Neuronal stem cell (in vitro differentiated cells): ENCODE data around the gene KIAA1755.

Experiments used
- DNase-seq: peaks from one replicate; pipeline ENCODE4 v3.0.0-alpha.2; 2013; ENCODE audit warnings: low spot score
- H2AFZ ChIP-seq: one replicate; pipeline ENCODE4 v1.6.1; 2013; ENCODE audit warnings: mild to moderate bottlenecking, low read length, inconsistent platforms
- H2AK5ac ChIP-seq: 2 replicates; pipeline ENCODE4 v1.6.1; 2013; ENCODE audit warnings: low read depth, mild to moderate bottlenecking, inconsistent platforms, low read length, moderate library complexity, mixed read lengths
- H2BK120ac ChIP-seq: 2 replicates; pipeline ENCODE4 v1.6.1; 2013; ENCODE audit warnings: low read depth, mild to moderate bottlenecking, inconsistent platforms, low read length, moderate library complexity, mixed read lengths
- H2BK12ac ChIP-seq: one replicate; pipeline ENCODE4 v1.6.1; 2013; ENCODE audit warnings: low read length, inconsistent platforms
- H2BK15ac ChIP-seq: 2 replicates; pipeline ENCODE4 v1.6.1; 2013; ENCODE audit warnings: mild to moderate bottlenecking, low read length, inconsistent platforms, mixed read lengths
- H2BK5ac ChIP-seq: one replicate; pipeline ENCODE4 v1.6.1; 2013; ENCODE audit warnings: inconsistent platforms, mild to moderate bottlenecking, low read length, moderate library complexity
- H3K14ac ChIP-seq: one replicate; pipeline ENCODE4 v1.6.1; 2013; ENCODE audit warnings: low read length, inconsistent platforms
- H3K18ac ChIP-seq: 2 replicates; pipeline ENCODE4 v1.6.1; 2013; ENCODE audit warnings: low read length, inconsistent platforms
- H3K23ac ChIP-seq: 2 replicates; pipeline ENCODE4 v1.6.1; 2013; ENCODE audit warnings: low read depth, mild to moderate bottlenecking, mixed read lengths, low read length, inconsistent platforms; ENCODE audit not compliant: poor library complexity
- H3K27ac ChIP-seq: replicated peaks from 3 replicates; pipeline ENCODE4 v1.5.1; 2013; ENCODE audit warnings: low read length, inconsistent platforms
- H3K27me3 ChIP-seq, 3 experiments: 2 replicates each; pipeline ENCODE4 v1.6.1; 2013; ENCODE audit warnings: low read length in 3 of 3, mild to moderate bottlenecking in 2 of 3, inconsistent platforms in 1 of 3, low read depth in 1 of 3, mixed read lengths in 1 of 3, moderate library complexity in 1 of 3; ENCODE audit not compliant: control insufficient read depth in 3 of 3, insufficient read depth in 3 of 3
- H3K36me3 ChIP-seq, 2 donors: replicated peaks in 1 of 2; 2 replicates each; pipeline ENCODE4 v1.6.1; 2013; ENCODE audit warnings: low read length in 2 of 2; ENCODE audit not compliant: control insufficient read depth in 2 of 2, insufficient read depth in 2 of 2
- H3K4ac ChIP-seq: 2 replicates; pipeline ENCODE4 v1.6.1; 2013; ENCODE audit warnings: inconsistent platforms, mild to moderate bottlenecking, low read length, moderate library complexity
- H3K4me1 ChIP-seq, 2 donors: 1 replicate in 1 of 2; 2 replicates in 1 of 2; pipeline ENCODE4 v1.6.1; 2013; ENCODE audit warnings: low read length in 2 of 2, low read depth in 1 of 2; ENCODE audit not compliant: control insufficient read depth in 2 of 2, insufficient read depth in 1 of 2
- H3K4me2 ChIP-seq: one replicate; pipeline ENCODE4 v1.6.1; 2013; ENCODE audit warnings: mild to moderate bottlenecking, low read length, inconsistent platforms; ENCODE audit not compliant: insufficient read depth, poor library complexity, severe bottlenecking
- H3K4me3 ChIP-seq, 2 donors: 2 replicates each; pipeline ENCODE4 v1.5.1; 2013; ENCODE audit warnings: low read length in 2 of 2, mild to moderate bottlenecking in 2 of 2, inconsistent platforms in 1 of 2, moderate library complexity in 1 of 2
- H3K79me1 ChIP-seq: one replicate; pipeline ENCODE4 v1.6.1; 2013; ENCODE audit warnings: low read depth, mild to moderate bottlenecking, inconsistent platforms, low read length, moderate library complexity
- H3K9ac ChIP-seq: one replicate; pipeline ENCODE4 v1.6.1; 2013; ENCODE audit warnings: mild to moderate bottlenecking, low read depth, low read length, inconsistent platforms; ENCODE audit not compliant: poor library complexity
- H3K9me3 ChIP-seq, 2 donors: replicated peaks in 1 of 2; 2 replicates each; pipeline versions ENCODE3 to v1.6.1; 2013; ENCODE audit warnings: low read length in 2 of 2, mild to moderate bottlenecking in 2 of 2, inconsistent platforms in 1 of 2, low read depth in 1 of 2, mixed read lengths in 1 of 2, moderate library complexity in 1 of 2; ENCODE audit not compliant: control insufficient read depth in 2 of 2, insufficient read depth in 1 of 2
- H4K8ac ChIP-seq: one replicate; pipeline ENCODE4 v1.6.1; 2013; ENCODE audit warnings: low read depth, mild to moderate bottlenecking, inconsistent platforms, low read length, moderate library complexity
- H4K91ac ChIP-seq: one replicate; pipeline ENCODE4 v1.6.1; 2013; ENCODE audit warnings: low read length, low read depth, mild to moderate bottlenecking, inconsistent platforms; ENCODE audit not compliant: poor library complexity
- WGBS, 2 donors: extraction: QIAGEN DNeasy Blood & Tissue Kit; methylation state at CpG; one replicate each; pipeline ENCODE4 v1.1.7; 2013; ENCODE audit warnings: missing lambda C conversion rate in 2 of 2, mixed read lengths in 1 of 2; ENCODE audit not compliant: insufficient read length in 2 of 2, insufficient replicate concordance in 1 of 2; ENCODE audit errors: extremely low coverage in 2 of 2; 5-methylcytosine and 5-hydroxymethylcytosine counted together

KIAA1755 gene

GRCh38 chr20:38221119-38221589, 39.4 kb downstream of the KIAA1755 start:
- Histone ChIP-seq H2AFZ (peak overlapping the region; percentile 78), H3K14ac (no peak overlapping the region), H2BK5ac (no peak overlapping the region), H2BK120ac (no peak overlapping the region), H3K4me2 (no peak overlapping the region), H3K27ac (no peak overlapping the region), H3K36me3 (no peaks in the 10 kb centered on the region), H3K27me3 (peaks cover 0 to 17% (median 0%) of the 10 kb centered on the region in 3 experiments), H3K79me1 (no peaks in the 10 kb centered on the region), H3K4me3 (no peak overlapping the region), H3K4me1 (peaks cover 2 to 8% of the 10 kb centered on the region in 2 donors), H3K18ac (no peak overlapping the region), H3K9ac (no peak overlapping the region), H3K4ac (no peak overlapping the region), H3K9me3 (no peaks in the 10 kb centered on the region), H2AK5ac (no peak overlapping the region), H4K91ac (no peak overlapping the region), H2BK12ac (no peak overlapping the region), H2BK15ac (no peak overlapping the region), H4K8ac (no peak overlapping the region), H3K23ac (no peak overlapping the region)
- DNase-seq = peak; percentile 80
- WGBS, 2 donors = no CpG with 5 or more reads among the region's 11 CpGs

- H2BK120ac ChIP-seq = no peak overlapping the region
- no peak overlapping the region for H3K18ac ChIP-seq
- H3K27ac ChIP-seq = no peak overlapping the region
- H3K9ac ChIP-seq = no peak overlapping the region
- H4K8ac ChIP-seq = no peak overlapping the region
- H4K91ac ChIP-seq = no peak overlapping the region
- H3K14ac ChIP-seq = no peak overlapping the region
- H3K4ac ChIP-seq = no peak overlapping the region
- peak overlapping the region; percentile 78 for H2AFZ ChIP-seq
- peaks cover 2 to 8% of the 10 kb centered on the region in 2 donors for H3K4me1 ChIP-seq
- H3K27me3 ChIP-seq = peaks cover 0 to 17% (median 0%) of the 10 kb centered on the region in 3 experiments
- H3K4me2 ChIP-seq = no peak overlapping the region
- no CpG with 5 or more reads among the region's 11 CpGs for WGBS, 2 donors
- H2AK5ac ChIP-seq = no peak overlapping the region
- H3K79me1 ChIP-seq = no peaks in the 10 kb centered on the region
- no peak overlapping the region for H2BK5ac ChIP-seq
- H3K36me3 ChIP-seq = no peaks in the 10 kb centered on the region
- no peak overlapping the region for H3K23ac ChIP-seq
- H3K4me3 ChIP-seq = peak overlapping the region in 1 of 2 donors; percentile 19
- no peak overlapping the region for H2BK12ac ChIP-seq
- H3K9me3 ChIP-seq = no peaks in the 10 kb centered on the region
- no peak for DNase-seq
- H2BK15ac ChIP-seq = no peak overlapping the region
These were observed 39.9 kb downstream of the KIAA1755 start for GRCh38 chr20:38220587-38221118.

- no peaks in the 10 kb centered on the region for H3K36me3 ChIP-seq
- peak overlapping the region; percentile 5 for H2BK12ac ChIP-seq
- H3K27me3 ChIP-seq = peaks cover 0 to 17% (median 0%) of the 10 kb centered on the region in 3 experiments
- WGBS, 2 donors = no CpG with 5 or more reads among the region's 19 CpGs
- H3K9ac ChIP-seq = no peak overlapping the region
- no peak overlapping the region for H3K4ac ChIP-seq
- no peak overlapping the region for H4K8ac ChIP-seq
- H3K79me1 ChIP-seq = no peaks in the 10 kb centered on the region
- no peak overlapping the region for H4K91ac ChIP-seq
- H3K4me3 ChIP-seq = no peak overlapping the region
- H2BK120ac ChIP-seq = no peak overlapping the region
- peaks cover 2 to 8% of the 10 kb centered on the region in 2 donors for H3K4me1 ChIP-seq
- no peak overlapping the region for H3K23ac ChIP-seq
- no peak overlapping the region for H2AFZ ChIP-seq
- no peak overlapping the region for H3K18ac ChIP-seq
- H3K9me3 ChIP-seq = no peaks in the 10 kb centered on the region
- no peak overlapping the region for H3K4me2 ChIP-seq
- no peak overlapping the region for H2BK15ac ChIP-seq
- H2AK5ac ChIP-seq = peak overlapping the region; percentile 9
- no peak overlapping the region for H2BK5ac ChIP-seq
- no peak overlapping the region for H3K14ac ChIP-seq
- no peak for DNase-seq
- H3K27ac ChIP-seq = no peak overlapping the region
These were observed 41.3 kb downstream of the KIAA1755 start for GRCh38 chr20:38219006-38219950.

- Histone ChIP-seq H2BK12ac (no peak overlapping the region), H3K9ac (no peak overlapping the region), H3K27me3 (peaks cover 0 to 17% (median 0%) of the 10 kb centered on the region in 3 experiments), H3K4me2 (no peak overlapping the region), H3K79me1 (no peaks in the 10 kb centered on the region), H3K18ac (peak overlapping the region; percentile 73), H3K9me3 (no peaks in the 10 kb centered on the region), H4K91ac (no peak overlapping the region), H2AK5ac (peak overlapping the region; percentile 53), H3K23ac (peak overlapping the region; percentile 18), H3K4ac (no peak overlapping the region), H3K4me1 (peaks cover 2 to 8% of the 10 kb centered on the region in 2 donors), H3K27ac (no peak overlapping the region), H3K36me3 (no peaks in the 10 kb centered on the region), H2BK120ac (no peak overlapping the region), H2BK5ac (no peak overlapping the region), H4K8ac (no peak overlapping the region), H3K14ac (no peak overlapping the region), H2BK15ac (no peak overlapping the region), H3K4me3 (no peak overlapping the region), H2AFZ (no peak overlapping the region)
- no CpG with 5 or more reads among the region's 7 CpGs for WGBS, 2 donors
- no peak for DNase-seq
These were observed 42.0 kb downstream of the KIAA1755 start for GRCh38 chr20:38218566-38218885.
